Measurements from ENCODE around the gene FBXO38. TPM values are rescaled to one million over a fixed set of nuclear protein-coding genes. Genes with fewer than 3 reads are reported as not detected.

FBXO38 gene
- total and polyA plus RNA-seq, 2 of the 13 experiments (the other 11 are each of a cell fraction or from before 2014, with no cell fraction given) = 24.8 to 35.9 TPM

- TF ChIP-seq REPIN1 (CRISPR knock-in tag; IDR thresholded peaks at IDR 0.05; ENCODE audit: borderline replicate concordance, low read depth) = peak; percentile 62; the same call in 1 of the 2 replicates
- TF ChIP-seq FOXP1 (IDR thresholded peaks at IDR 0.05) = peak; percentile 93
- TF ChIP-seq FOXP1 (CRISPR knock-in tag; IDR thresholded peaks at IDR 0.05) = peak; percentile 92
- no peak for TF ChIP-seq ZBTB40 (IDR thresholded peaks at IDR 0.05)
- no peak for TF ChIP-seq ZBTB40 (CRISPR knock-in tag; IDR thresholded peaks at IDR 0.05)
- peak; percentile 58; the same call in 1 of the 2 replicates for TF ChIP-seq TARDBP (CRISPR knock-in tag; IDR thresholded peaks at IDR 0.05)
- TF ChIP-seq TBX3 (IDR thresholded peaks at IDR 0.05; ENCODE audit: borderline replicate concordance) = peak; percentile 95
- TF ChIP-seq ZNF672 (CRISPR knock-in tag; IDR thresholded peaks at IDR 0.05) = no peak
- peak; percentile 49; the same call in 1 of the 2 replicates for TF ChIP-seq MIER3 (CRISPR knock-in tag; IDR thresholded peaks at IDR 0.05; ENCODE audit: borderline replicate concordance)
Measured at GRCh38 chr5:148394587-148395019, 10.8 kb downstream of the FBXO38 start (continued).

Data from HepG2 (cell line).